ENCODE data around the gene OR1B1.

The OR1B1 gene

DNA sequence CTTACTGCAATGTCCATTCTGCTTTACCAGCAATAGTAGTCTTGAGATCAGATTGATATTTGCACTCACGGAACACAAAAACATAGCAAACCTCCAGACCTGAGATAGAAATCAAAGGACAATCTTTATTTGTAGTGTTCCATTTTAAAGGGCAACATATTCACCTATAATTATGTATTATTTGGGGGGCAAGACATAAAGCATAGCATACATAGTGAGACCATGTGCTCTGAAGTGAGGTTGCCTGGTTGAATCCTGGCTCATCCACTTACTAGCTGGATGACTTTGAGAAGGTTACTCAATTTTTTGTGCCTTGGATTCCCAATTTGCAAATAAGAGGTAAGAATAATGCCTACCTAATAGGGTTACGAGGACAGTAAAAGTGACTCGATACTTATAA lies at the start of gene OR1B1:
OR1B1 (minus strand) TSS at position 101 of the 400 bp plus-strand sequence.
- no peak for DNase-seq (ENCODE audit: low read depth in 2 of 2)
- TF ChIP-seq CTCF (IDR thresholded peaks at IDR 0.05; ENCODE audit: low read depth, low read length), result no peak
- no peak within 1 kb of the TSS for H3K4me3 ChIP-seq (replicated peaks in 1 of 2; ENCODE audit: low read depth in 2 of 2, low read length in 2 of 2)

DNA sequence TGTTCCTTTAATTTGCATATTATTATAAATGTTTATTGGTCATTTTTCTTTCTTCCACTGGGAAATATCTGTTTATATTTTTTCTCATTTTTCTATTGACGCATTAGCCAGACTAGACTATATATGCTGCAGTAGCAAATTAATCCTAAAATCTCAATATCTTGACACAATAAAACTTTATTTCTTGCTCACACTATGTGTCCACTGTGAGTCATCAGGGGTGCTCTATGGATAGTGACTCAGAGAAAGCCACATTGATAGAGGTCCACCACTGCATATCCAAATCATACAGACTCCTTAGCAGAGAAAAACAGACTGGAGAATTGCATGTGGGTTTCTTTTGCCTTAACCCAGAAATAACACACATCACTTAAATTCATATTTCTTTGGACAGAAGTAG lies 38.3 kb upstream of the OR1B1 start:
- H3K4me3 ChIP-seq (replicated peaks in 1 of 2; ENCODE audit: low read depth in 2 of 2, low read length in 2 of 2), result no peak overlapping the region
- peak in 1 of 2 donors; percentile 12 for DNase-seq (ENCODE audit: low read depth in 2 of 2)
- no peak for TF ChIP-seq CTCF (IDR thresholded peaks at IDR 0.05; ENCODE audit: low read depth, low read length)

DNA sequence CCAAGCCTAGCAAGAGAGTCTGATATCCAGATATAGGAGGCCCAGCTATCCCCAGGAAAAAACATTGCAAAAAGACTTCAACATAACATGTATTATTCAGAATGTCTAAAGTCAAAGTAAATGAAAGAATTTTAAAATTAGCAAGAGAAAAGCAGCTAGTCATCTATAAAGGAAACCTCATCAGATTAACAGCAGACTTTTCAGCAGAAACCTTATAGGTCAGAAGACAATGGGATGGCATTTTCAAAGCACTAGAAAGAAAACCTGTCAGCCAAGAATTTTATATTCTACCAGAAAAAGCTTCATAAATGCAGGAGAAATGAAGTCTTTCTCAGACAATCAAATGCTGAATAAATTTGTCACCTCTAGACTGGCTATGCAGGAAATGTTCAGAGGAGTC lies 27.4 kb upstream of the OR1B1 start:
- no peak overlapping the region for H3K4me3 ChIP-seq (replicated peaks in 1 of 2; ENCODE audit: low read depth in 2 of 2, low read length in 2 of 2)
- no peak for TF ChIP-seq CTCF (IDR thresholded peaks at IDR 0.05; ENCODE audit: low read depth, low read length)
- no peak for DNase-seq (ENCODE audit: low read depth in 2 of 2)

DNA sequence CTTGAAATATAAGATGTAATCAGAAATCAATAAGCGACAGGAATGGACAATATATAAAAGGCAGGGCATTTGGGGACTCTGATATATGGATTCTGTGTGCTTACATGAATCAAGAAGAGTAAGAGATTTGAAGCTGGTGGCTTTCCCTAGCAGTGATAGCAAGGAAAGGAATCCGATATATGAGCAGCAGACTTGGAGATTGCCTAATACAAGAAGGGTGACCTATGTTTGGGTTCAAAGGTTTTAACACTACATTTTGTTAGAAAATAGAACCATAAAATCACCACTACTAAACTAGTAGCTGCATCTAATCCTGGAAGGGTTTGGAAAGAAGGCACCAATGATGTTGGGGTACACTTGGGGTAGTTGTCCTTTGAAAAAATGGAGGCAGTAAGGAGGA lies 15.1 kb upstream of the OR1B1 start:
- DNase-seq (ENCODE audit: low read depth in 2 of 2), result no peak
- no peak for TF ChIP-seq CTCF (IDR thresholded peaks at IDR 0.05; ENCODE audit: low read depth, low read length)

DNA sequence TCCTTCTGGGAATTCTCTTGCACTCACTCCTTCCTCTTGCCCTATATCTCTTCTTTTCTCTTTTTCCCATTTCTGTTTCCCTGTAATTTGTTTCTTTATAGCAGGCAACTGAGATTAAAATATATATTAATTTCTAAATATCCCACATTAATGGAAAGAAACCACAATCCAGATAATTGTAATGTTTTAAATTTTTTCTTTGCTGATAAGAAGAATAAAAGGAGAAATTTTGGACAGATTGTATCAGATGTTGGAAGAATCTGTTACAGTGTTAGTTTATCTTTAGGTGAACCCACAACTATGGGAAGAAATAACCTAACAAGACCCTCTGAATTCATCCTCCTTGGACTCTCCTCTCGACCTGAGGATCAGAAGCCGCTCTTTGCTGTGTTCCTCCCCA lies 4.0 kb upstream of the OR1B1 start, which contains the start of gene OR1L1:
OR1L1 (plus strand) TSS at position 301 of the 400 bp plus-strand sequence; CDS start at position 301, 0 bp downstream.
- DNase-seq (ENCODE audit: low read depth in 2 of 2), result no peak

More for the DNA sequence above, 15.1 kb upstream of the OR1B1 start:
- no peak overlapping the region for H3K4me3 ChIP-seq (replicated peaks in 1 of 2; ENCODE audit: low read depth in 2 of 2, low read length in 2 of 2)

GRCh38 chr9:122656378-122656777 lies 1.0 kb downstream of the OR1B1 start:
- no peak for TF ChIP-seq CTCF (IDR thresholded peaks at IDR 0.05; ENCODE audit: low read depth, low read length)
- H3K4me3 ChIP-seq (replicated peaks in 1 of 2; ENCODE audit: low read depth in 2 of 2, low read length in 2 of 2), result no peak overlapping the region
- DNase-seq (ENCODE audit: low read depth in 2 of 2), result peak in 1 of 2 donors; percentile 8

More for the DNA sequence above, 4.0 kb upstream of the OR1B1 start, which contains the start of gene OR1L1:
- no peak for TF ChIP-seq CTCF (IDR thresholded peaks at IDR 0.05; ENCODE audit: low read depth, low read length)
- H3K4me3 ChIP-seq (replicated peaks in 1 of 2; ENCODE audit: low read depth in 2 of 2, low read length in 2 of 2), result no peak within 1 kb of the TSS

- no peak for TF ChIP-seq CTCF (IDR thresholded peaks at IDR 0.05; ENCODE audit: low read depth, low read length)
- DNase-seq (ENCODE audit: low read depth in 2 of 2), result peak in 1 of 2 donors; percentile 15
- no peak overlapping the region for H3K4me3 ChIP-seq (replicated peaks in 1 of 2; ENCODE audit: low read depth in 2 of 2, low read length in 2 of 2)
Measured at GRCh38 chr9:122642226-122642625, 15.2 kb downstream of the OR1B1 start.
